Measurements from ENCODE around the gene PPM1D.
"Not testable (repeated sequence)": the region's sequence is repeated elsewhere in the genome, so short reads cannot be mapped to it uniquely, and the experiment has no call there.

DNA sequence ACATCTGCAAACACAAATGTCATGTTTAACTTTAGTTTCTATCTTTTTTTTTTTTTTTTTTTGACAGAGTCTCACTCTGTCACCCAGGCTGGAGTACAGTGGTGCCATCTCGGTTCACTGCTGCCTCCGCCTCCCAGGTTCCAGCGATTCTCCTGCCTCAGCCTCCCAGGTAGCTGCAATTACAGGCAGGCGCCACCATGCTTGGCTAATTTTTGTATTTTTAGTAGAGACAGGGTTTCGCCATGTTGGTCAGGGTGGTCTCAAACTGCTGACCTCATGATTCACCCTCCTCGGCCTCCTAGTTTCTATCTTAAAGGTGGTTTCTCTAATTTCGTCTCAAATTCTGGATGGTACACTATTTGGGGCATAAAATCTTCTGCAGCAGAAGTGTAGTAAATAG, 5.8 kb upstream of the PPM1D start:
- not testable (repeated sequence) for TF ChIP-seq POLR2AphosphoS5 (IDR thresholded peaks at IDR 0.05; ENCODE audit: low read depth, low read length); YY1 (IDR thresholded peaks at IDR 0.05; ENCODE audit: low read depth); NFIC (IDR thresholded peaks at IDR 0.05; ENCODE audit: borderline replicate concordance); ELF1 (IDR thresholded peaks at IDR 0.05); CHD2 (IDR thresholded peaks at IDR 0.05; ENCODE audit: low read length, partially characterized antibody); SMC3 (IDR thresholded peaks at IDR 0.05; ENCODE audit: low read depth, low read length); RCOR1 (IDR thresholded peaks at IDR 0.05; ENCODE audit: low read length); EP300 (IDR thresholded peaks at IDR 0.05; ENCODE audit: borderline replicate concordance in 1 of 2, low read depth in 1 of 2, low read length in 1 of 2); EZH2phosphoT487 (IDR thresholded peaks at IDR 0.05; ENCODE audit: borderline replicate concordance, low read depth); GABPA (IDR thresholded peaks at IDR 0.05; ENCODE audit: low read depth); RFX5 (IDR thresholded peaks at IDR 0.05; ENCODE audit: low read length)
- TF ChIP-seq, protein P1, sequence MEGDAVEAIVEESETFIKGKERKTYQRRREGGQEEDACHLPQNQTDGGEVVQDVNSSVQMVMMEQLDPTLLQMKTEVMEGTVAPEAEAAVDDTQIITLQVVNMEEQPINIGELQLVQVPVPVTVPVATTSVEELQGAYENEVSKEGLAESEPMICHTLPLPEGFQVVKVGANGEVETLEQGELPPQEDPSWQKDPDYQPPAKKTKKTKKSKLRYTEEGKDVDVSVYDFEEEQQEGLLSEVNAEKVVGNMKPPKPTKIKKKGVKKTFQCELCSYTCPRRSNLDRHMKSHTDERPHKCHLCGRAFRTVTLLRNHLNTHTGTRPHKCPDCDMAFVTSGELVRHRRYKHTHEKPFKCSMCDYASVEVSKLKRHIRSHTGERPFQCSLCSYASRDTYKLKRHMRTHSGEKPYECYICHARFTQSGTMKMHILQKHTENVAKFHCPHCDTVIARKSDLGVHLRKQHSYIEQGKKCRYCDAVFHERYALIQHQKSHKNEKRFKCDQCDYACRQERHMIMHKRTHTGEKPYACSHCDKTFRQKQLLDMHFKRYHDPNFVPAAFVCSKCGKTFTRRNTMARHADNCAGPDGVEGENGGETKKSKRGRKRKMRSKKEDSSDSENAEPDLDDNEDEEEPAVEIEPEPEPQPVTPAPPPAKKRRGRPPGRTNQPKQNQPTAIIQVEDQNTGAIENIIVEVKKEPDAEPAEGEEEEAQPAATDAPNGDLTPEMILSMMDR (IDR thresholded peaks at IDR 0.05), result not testable (repeated sequence)
- TF ChIP-seq, protein P2, sequence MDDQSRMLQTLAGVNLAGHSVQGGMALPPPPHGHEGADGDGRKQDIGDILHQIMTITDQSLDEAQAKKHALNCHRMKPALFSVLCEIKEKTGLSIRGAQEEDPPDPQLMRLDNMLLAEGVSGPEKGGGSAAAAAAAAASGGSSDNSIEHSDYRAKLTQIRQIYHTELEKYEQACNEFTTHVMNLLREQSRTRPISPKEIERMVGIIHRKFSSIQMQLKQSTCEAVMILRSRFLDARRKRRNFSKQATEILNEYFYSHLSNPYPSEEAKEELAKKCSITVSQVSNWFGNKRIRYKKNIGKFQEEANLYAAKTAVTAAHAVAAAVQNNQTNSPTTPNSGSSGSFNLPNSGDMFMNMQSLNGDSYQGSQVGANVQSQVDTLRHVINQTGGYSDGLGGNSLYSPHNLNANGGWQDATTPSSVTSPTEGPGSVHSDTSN (IDR thresholded peaks at IDR 0.05), result not testable (repeated sequence)
- TF ChIP-seq, protein P3, sequence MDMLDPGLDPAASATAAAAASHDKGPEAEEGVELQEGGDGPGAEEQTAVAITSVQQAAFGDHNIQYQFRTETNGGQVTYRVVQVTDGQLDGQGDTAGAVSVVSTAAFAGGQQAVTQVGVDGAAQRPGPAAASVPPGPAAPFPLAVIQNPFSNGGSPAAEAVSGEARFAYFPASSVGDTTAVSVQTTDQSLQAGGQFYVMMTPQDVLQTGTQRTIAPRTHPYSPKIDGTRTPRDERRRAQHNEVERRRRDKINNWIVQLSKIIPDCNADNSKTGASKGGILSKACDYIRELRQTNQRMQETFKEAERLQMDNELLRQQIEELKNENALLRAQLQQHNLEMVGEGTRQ (IDR thresholded peaks at IDR 0.05; ENCODE audit: borderline replicate concordance, low read depth, low read length), result not testable (repeated sequence)

All from SK-N-SH (cell line).